H1 (cell line): ENCODE measurements around the gene ITGA11. TPM values are rescaled to one million over a fixed set of nuclear protein-coding genes. Genes with fewer than 3 reads are reported as not detected.

Source experiments
- CTCF ChIA-PET: fragments of 300-600 bp; sonication (Branson Sonifier 250); formaldehyde crosslinking; loops from one replicate; lab custom pipeline; 2021; ENCODE audit not compliant: partially characterized antibody; lab: Charles Lee
- POLR2A ChIA-PET: fragments of 300-600 bp; sonication (Branson Sonifier 250); formaldehyde crosslinking; loops from one replicate; lab custom pipeline; 2021; ENCODE audit warnings: inconsistent platforms; ENCODE audit not compliant: partially characterized antibody; lab: Charles Lee
- DNase-seq, 2 experiments: peaks; one replicate each; pipeline versions ENCODE4 v3.0.0 to v3.0.0-alpha.2; 2010 to 2022; ENCODE audit warnings: low spot score in 2 of 2, low read depth in 1 of 2, mixed read lengths in 1 of 2
- FAIRE-seq: peaks from 2 replicates; lab custom pipeline; 2011; peaks lifted over from hg19 to GRCh38; lab: Jason Lieb, UNC
- H2AFZ ChIP-seq: 2 replicates; pipeline ENCODE4 v1.8.1; 2012; ENCODE audit warnings: low read length, inconsistent platforms
- H2AK5ac ChIP-seq: 2 replicates; pipeline ENCODE4 v1.6.1; 2013; ENCODE audit warnings: low read depth, low read length
- H2BK120ac ChIP-seq: replicated peaks from 2 replicates; pipeline ENCODE3; 2013; ENCODE audit warnings: low read depth, low read length, inconsistent platforms
- H2BK12ac ChIP-seq: 2 replicates; pipeline ENCODE4 v1.6.1; 2013; ENCODE audit warnings: low read depth, low read length
- H2BK15ac ChIP-seq: 2 replicates; pipeline ENCODE4 v1.6.1; 2013; ENCODE audit warnings: low read length
- H2BK20ac ChIP-seq: 2 replicates; pipeline ENCODE4 v1.6.1; 2013; ENCODE audit warnings: low read length
- H2BK5ac ChIP-seq: 2 replicates; pipeline ENCODE4 v1.6.1; 2013; ENCODE audit warnings: low read depth, low read length
- H3K14ac ChIP-seq: 2 replicates; pipeline ENCODE4 v1.6.1; 2013; ENCODE audit warnings: inconsistent platforms; ENCODE audit not compliant: insufficient read length
- H3K18ac ChIP-seq: 2 replicates; pipeline ENCODE4 v1.6.1; 2013; ENCODE audit warnings: low read length; ENCODE audit errors: extremely low read depth
- H3K23ac ChIP-seq: 2 replicates; pipeline ENCODE4 v1.6.1; 2013; ENCODE audit warnings: inconsistent platforms; ENCODE audit not compliant: insufficient read length
- H3K23me2 ChIP-seq: 2 replicates; pipeline ENCODE4 v1.6.1; 2013; ENCODE audit warnings: low read depth, low read length
- H3K27ac ChIP-seq: 2 replicates; pipeline ENCODE4 v1.6.1; 2011; ENCODE audit warnings: low read depth, low read length, inconsistent platforms
- H3K27me3 ChIP-seq, 4 experiments: replicated peaks in 1 of 4; 1 replicate in 1 of 4; 2 replicates in 3 of 4; pipeline versions ENCODE4 v1.6.1 to v1.8.1; 2011 to 2013; ENCODE audit warnings: low read length in 3 of 4, mild to moderate bottlenecking in 3 of 4, inconsistent platforms in 2 of 4, mixed read lengths in 2 of 4, moderate library complexity in 1 of 4; ENCODE audit not compliant: control insufficient read depth in 3 of 4, insufficient read depth in 3 of 4; ENCODE audit errors: extremely low read depth in 1 of 4
- H3K36me3 ChIP-seq, 4 experiments: 2 replicates each; pipeline versions ENCODE4 v1.6.1 to v1.8.1; 2011 to 2013; ENCODE audit warnings: mild to moderate bottlenecking in 4 of 4, low read length in 3 of 4, moderate library complexity in 2 of 4, control low read depth in 1 of 4, inconsistent platforms in 1 of 4; ENCODE audit not compliant: insufficient read depth in 4 of 4, control insufficient read depth in 2 of 4
- H3K4ac ChIP-seq: replicated peaks from 2 replicates; pipeline ENCODE3; 2013; ENCODE audit warnings: low read length, low read depth, mixed read lengths, inconsistent platforms; ENCODE audit not compliant: insufficient read length
- H3K4me1 ChIP-seq, 4 experiments: replicated peaks in 1 of 4; 1 replicate in 1 of 4; 2 replicates in 3 of 4; pipeline versions ENCODE4 v1.6.1 to v1.8.1; 2011 to 2013; ENCODE audit warnings: low read length in 3 of 4, inconsistent platforms in 2 of 4, mixed read lengths in 1 of 4; ENCODE audit not compliant: insufficient read depth in 4 of 4, control insufficient read depth in 3 of 4
- H3K4me2 ChIP-seq, 2 experiments: 2 replicates each; pipeline versions ENCODE4 v1.6.1 to v1.8.1; 2011 to 2013; ENCODE audit warnings: low read depth in 2 of 2, low read length in 2 of 2, control low read depth in 1 of 2, inconsistent platforms in 1 of 2, mild to moderate bottlenecking in 1 of 2; ENCODE audit not compliant: insufficient read depth in 1 of 2
- H3K4me3 ChIP-seq, 4 experiments: fragments of 200-600, 300-600 bp in 1 of 4; sonication (generic), shearing (Covaris generic), sonication (Bioruptor Twin) in 1 of 4; 2 replicates each; pipeline versions ENCODE4 v1.5.1 to v1.8.1; 2011 to 2016; ENCODE audit warnings: low read length in 4 of 4, low read depth in 3 of 4, control low read depth in 2 of 4, inconsistent platforms in 2 of 4, mild to moderate bottlenecking in 2 of 4, mixed read lengths in 1 of 4, moderate library complexity in 1 of 4; ENCODE audit not compliant: insufficient read depth in 2 of 4; ENCODE audit errors: extremely low read depth in 1 of 4
- H3K56ac ChIP-seq: replicated peaks from 2 replicates; pipeline ENCODE3; 2013; ENCODE audit warnings: low read depth, mild to moderate bottlenecking, mixed read lengths, low read length, inconsistent platforms; ENCODE audit not compliant: insufficient read length
- H3K79me1 ChIP-seq: 2 replicates; pipeline ENCODE4 v1.6.1; 2013; ENCODE audit warnings: low read depth, low read length, control low read depth
- H3K79me2 ChIP-seq, 2 experiments: 2 replicates each; pipeline versions ENCODE4 v1.6.1 to v1.8.1; 2012 to 2013; ENCODE audit warnings: low read length in 2 of 2, mild to moderate bottlenecking in 2 of 2, inconsistent platforms in 1 of 2; ENCODE audit not compliant: insufficient read depth in 2 of 2, control insufficient read depth in 1 of 2
- H3K9ac ChIP-seq, 4 experiments: replicated peaks in 1 of 4; 1 replicate in 1 of 4; 2 replicates in 3 of 4; pipeline versions ENCODE4 v1.6.1 to v1.8.1; 2011 to 2013; ENCODE audit warnings: low read depth in 3 of 4, low read length in 3 of 4, control low read depth in 2 of 4, mild to moderate bottlenecking in 2 of 4, moderate library complexity in 2 of 4, inconsistent platforms in 1 of 4; ENCODE audit errors: extremely low read depth in 1 of 4
- H3K9me3 ChIP-seq, 2 experiments: 2 replicates each; pipeline versions ENCODE4 v1.6.1 to v1.8.1; 2012 to 2013; ENCODE audit warnings: mild to moderate bottlenecking in 2 of 2, moderate library complexity in 2 of 2, control low read depth in 1 of 2, inconsistent platforms in 1 of 2, low read depth in 1 of 2, low read length in 1 of 2, mixed read lengths in 1 of 2; ENCODE audit not compliant: insufficient read depth in 2 of 2
- H4K20me1 ChIP-seq, 2 experiments: replicated peaks in 1 of 2; 2 replicates each; pipeline versions ENCODE3 to v1.8.1; 2011 to 2013; ENCODE audit warnings: inconsistent platforms in 2 of 2, low read length in 2 of 2, mild to moderate bottlenecking in 1 of 2; ENCODE audit not compliant: insufficient read depth in 2 of 2, control insufficient read depth in 1 of 2
- H4K5ac ChIP-seq: 2 replicates; pipeline ENCODE4 v1.6.1; 2013; ENCODE audit warnings: low read length, low read depth, mixed read lengths, inconsistent platforms; ENCODE audit not compliant: insufficient read length
- H4K8ac ChIP-seq: 2 replicates; pipeline ENCODE4 v1.8.0; 2013; ENCODE audit warnings: mild to moderate bottlenecking, moderate library complexity, low read length, inconsistent platforms; ENCODE audit not compliant: insufficient read depth; ENCODE audit errors: extremely low read depth
- H4K91ac ChIP-seq: replicated peaks from 2 replicates; pipeline ENCODE3; 2013; ENCODE audit warnings: low read length, mixed read lengths, inconsistent platforms; ENCODE audit not compliant: insufficient read length
- CEBPB ChIP-seq: IDR thresholded peaks from 2 replicates; pipeline ENCODE4 v1.6.1; 2012; ENCODE audit warnings: low read depth, low read length
- CHD1 ChIP-seq: IDR thresholded peaks from 2 replicates; pipeline ENCODE4 v1.6.1; 2012; ENCODE audit warnings: low read depth, low read length, improper control_type of control experiment
- EP300 ChIP-seq, 2 experiments: IDR thresholded peaks; 1 replicate in 1 of 2; 2 replicates in 1 of 2; pipeline ENCODE4 v1.6.1; 2011 to 2012; ENCODE audit warnings: low read depth in 2 of 2, low read length in 2 of 2, mild to moderate bottlenecking in 2 of 2, borderline replicate concordance in 1 of 2, inconsistent platforms in 1 of 2, moderate library complexity in 1 of 2
- FOSL1 ChIP-seq: IDR thresholded peaks from 2 replicates; pipeline ENCODE4 v1.6.1; 2011; ENCODE audit warnings: mild to moderate bottlenecking, low read depth, low read length, moderate library complexity; ENCODE audit not compliant: insufficient read depth
- MAX ChIP-seq: IDR thresholded peaks from 2 replicates; pipeline ENCODE4 v1.6.1; 2012; ENCODE audit warnings: inconsistent platforms
- NANOG ChIP-seq: IDR thresholded peaks from 2 replicates; pipeline ENCODE4 v1.6.1; 2011; ENCODE audit warnings: low read length, low read depth, mild to moderate bottlenecking, inconsistent platforms; ENCODE audit not compliant: insufficient read depth, poor library complexity, severe bottlenecking
- NRF1 ChIP-seq: IDR thresholded peaks from 2 replicates; pipeline ENCODE4 v1.6.1; 2011; ENCODE audit warnings: mild to moderate bottlenecking, low read depth, low read length, improper control_type of control experiment
- POU5F1 ChIP-seq: IDR thresholded peaks from 2 replicates; pipeline ENCODE4 v1.6.1; 2011; ENCODE audit warnings: low read depth, mild to moderate bottlenecking, low read length, moderate library complexity
- polyA plus RNA-seq, 7 experiments: library from polyadenylated mRNA; depleted of rRNA in 3 of 7; stranded (reverse) in 5 of 7; unstranded in 2 of 7; fragments of >200 nt in 5 of 7; fragments of 200-250 nt in 2 of 7; gene quantifications; 1 replicate in 5 of 7; 2 replicates in 1 of 7; 4 replicates in 1 of 7; pipeline versions ENCODE4 v1.2.1 to v1.2.3, GENCODE V29; 2011 to 2013; ENCODE audit warnings: missing spikeins in 2 of 7, mixed read lengths in 2 of 7
- total RNA-seq: library from RNA; stranded (reverse); fragmentation: NEBNext Ultra II Directional; extraction: Animal tissue kit (Norgen Biotek cat#: 25700); gene quantifications from 2 replicates; pipeline ENCODE4 v1.2.1, GENCODE V29; 2021

ITGA11 gene
- total and polyA plus RNA-seq, 2 of the 8 experiments (the other 6 are each of a cell fraction or from before 2014, with no cell fraction given) = 0.05 to 0.06 TPM

GRCh38 chr15:68475449-68475848 is 43.5 kb upstream of the ITGA11 start:
- H2AFZ ChIP-seq = no peak overlapping the region
- no peaks in the 10 kb centered on the region for H3K79me1 ChIP-seq
- no peaks in the 10 kb centered on the region for H4K20me1 ChIP-seq
- H4K91ac ChIP-seq = no peak overlapping the region
- TF ChIP-seq CEBPB (no peak), FOSL1 (no peak), EP300 (IDR thresholded peaks at IDR 0.05; ENCODE audit: borderline replicate concordance in 1 of 2, low read depth in 2 of 2, low read length in 2 of 2) (no peak), NRF1 (no peak), CHD1 (no peak), MAX (no peak), NANOG (no peak), POU5F1 (no peak)
- no peak overlapping the region for H2BK120ac ChIP-seq
- ChIA-PET POLR2A (no interaction called here), CTCF (interaction anchor here (1.2 kb wide), 1 partner anchor 26 kb away, joined by 3 read pairs; no protein-coding TSS in a partner anchor)
- H2BK12ac ChIP-seq = no peak overlapping the region
- H3K4ac ChIP-seq = no peak overlapping the region
- H3K23me2 ChIP-seq = no peaks in the 10 kb centered on the region
- H2AK5ac ChIP-seq = no peak overlapping the region
- H4K5ac ChIP-seq = no peak overlapping the region
- no peak overlapping the region for H2BK20ac ChIP-seq
- no peaks in the 10 kb centered on the region for H3K36me3 ChIP-seq
- no peak overlapping the region for H3K14ac ChIP-seq
- FAIRE-seq (no peak), DNase-seq (no peak)
- H2BK5ac ChIP-seq = no peak overlapping the region
- H3K18ac ChIP-seq = no peak overlapping the region
- no peak overlapping the region for H3K56ac ChIP-seq
- no peak overlapping the region for H3K4me3 ChIP-seq
- no peak overlapping the region for H3K23ac ChIP-seq
- no peak overlapping the region for H2BK15ac ChIP-seq
- H3K27ac ChIP-seq = no peak overlapping the region
- H4K8ac ChIP-seq = no peak overlapping the region
- no peaks in the 10 kb centered on the region for H3K4me1 ChIP-seq
- H3K79me2 ChIP-seq = no peaks in the 10 kb centered on the region
- H3K4me2 ChIP-seq = no peak overlapping the region
- no peaks in the 10 kb centered on the region for H3K9me3 ChIP-seq
- H3K9ac ChIP-seq = no peak overlapping the region
- no peaks in the 10 kb centered on the region; a peak in 1 of 7 replicates for H3K27me3 ChIP-seq
